Muscle of back (tissue), 11 donors: ENCODE results near the gene FHOD3. TPM values are rescaled to one million over a fixed set of nuclear protein-coding genes. Genes with fewer than 3 reads are reported as not detected.

Experiments
- DNase-seq, 3 donors: peaks; one replicate each; pipeline versions ENCODE4 v3.0.0 to v3.0.0-alpha.2; 2013
- polyA plus RNA-seq, 10 donors: library from polyadenylated mRNA; unstranded; fragments of 120-200 nt; gene quantifications; one replicate each; pipeline ENCODE4 v1.2.1, GENCODE V29; 2013; ENCODE audit not compliant: insufficient read length in 10 of 10

The FHOD3 gene
- polyA plus RNA-seq, 10 donors: 18.0 to 41.0 (median 31.1) TPM

DNA sequence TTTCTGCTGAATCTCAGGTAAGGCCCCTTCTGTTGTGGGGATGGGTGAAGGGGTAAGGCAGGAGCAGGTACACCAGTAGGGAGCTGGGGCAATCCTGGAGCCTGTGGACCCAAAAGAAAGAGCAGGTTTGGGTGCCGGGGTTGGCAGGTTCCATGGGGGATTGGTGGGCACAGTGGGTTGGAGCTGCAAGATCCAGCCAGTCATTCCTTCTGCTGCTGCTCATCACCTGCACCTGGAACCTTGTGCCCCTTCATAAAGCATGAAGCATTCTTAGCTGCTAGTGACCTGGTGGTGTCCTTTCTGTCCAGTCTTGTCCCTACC lies 24.9 kb downstream of the FHOD3 start:
- DNase-seq: no peak

DNA sequence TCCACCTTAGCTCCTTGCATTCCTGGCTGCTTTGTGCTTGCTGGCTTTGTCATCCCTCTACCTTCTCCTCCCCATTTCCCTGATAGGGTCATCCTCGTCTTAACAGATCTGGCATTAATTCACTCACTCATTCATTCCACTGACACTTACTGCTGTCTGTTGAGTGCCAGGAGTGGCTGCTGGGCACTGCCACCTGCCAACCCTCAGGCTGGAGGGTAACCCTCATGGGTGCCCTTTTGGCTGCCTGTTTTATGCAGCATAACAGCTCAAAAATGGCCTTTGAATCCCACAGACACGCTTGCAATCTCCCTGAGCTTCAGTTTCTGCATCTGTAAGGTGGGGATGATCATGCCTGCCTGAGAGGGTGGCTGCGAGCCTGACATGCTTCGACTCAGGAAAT lies 25.2 kb downstream of the FHOD3 start:
- DNase-seq: no peak

DNA sequence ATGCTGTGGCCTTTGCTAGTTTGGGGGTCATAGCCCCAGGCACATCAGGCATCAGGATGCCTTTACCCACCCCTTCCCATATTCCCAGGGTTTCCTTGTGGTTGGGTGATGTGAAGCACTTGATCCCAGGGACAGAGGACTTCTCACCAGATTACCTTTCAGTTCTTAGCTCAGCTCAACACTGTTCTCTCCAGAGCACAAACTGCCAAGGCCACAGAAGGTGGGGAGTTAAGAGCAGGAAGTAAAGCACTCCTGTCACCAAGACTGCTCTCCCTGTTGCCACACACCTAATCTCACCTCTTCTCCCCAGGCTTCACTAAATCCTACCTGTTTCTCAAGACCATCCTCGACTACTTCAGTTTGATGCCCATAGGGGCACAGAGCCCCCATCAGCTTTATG lies 25.9 kb downstream of the FHOD3 start:
- no peak for DNase-seq

DNA sequence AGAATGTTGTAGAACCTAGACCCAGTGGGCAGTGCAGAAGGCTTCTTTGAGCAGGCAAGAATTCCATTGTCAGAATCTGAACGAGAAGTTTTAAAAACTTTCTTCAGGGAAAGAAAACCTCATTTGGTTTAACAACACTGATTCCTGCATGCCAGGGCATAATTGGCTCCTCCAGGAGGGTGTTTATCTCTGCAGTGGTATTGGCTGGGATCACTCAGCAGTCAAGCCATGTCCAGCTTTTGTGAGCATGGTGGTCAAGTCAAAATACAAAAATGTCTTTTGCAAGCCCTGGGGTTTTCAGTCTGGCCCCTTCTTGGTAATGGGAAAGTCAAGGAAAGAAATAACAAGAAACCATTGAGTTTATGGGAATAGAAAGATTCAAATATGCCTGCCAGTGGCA lies 28.3 kb downstream of the FHOD3 start:
- no peak for DNase-seq

DNA sequence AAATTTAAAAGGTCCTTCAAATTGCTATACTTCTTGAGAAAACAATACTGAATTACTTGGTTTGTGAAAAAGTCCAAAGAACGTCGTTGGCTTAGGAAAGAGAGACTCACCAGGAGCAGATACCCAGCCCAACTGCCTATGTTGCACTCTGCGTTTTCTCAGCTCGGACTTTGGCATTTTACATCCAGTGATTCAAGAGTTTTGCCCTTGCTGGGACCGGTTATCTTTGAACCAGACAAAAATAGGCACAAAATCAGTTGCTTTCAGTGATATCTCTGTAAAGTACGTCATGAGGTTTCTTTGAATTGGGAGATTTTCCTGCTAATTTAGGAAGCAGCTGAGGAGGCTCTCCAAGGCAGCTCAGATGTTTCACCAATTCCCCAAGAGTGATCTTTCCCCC lies 29.3 kb downstream of the FHOD3 start:
- no peak for DNase-seq

DNA sequence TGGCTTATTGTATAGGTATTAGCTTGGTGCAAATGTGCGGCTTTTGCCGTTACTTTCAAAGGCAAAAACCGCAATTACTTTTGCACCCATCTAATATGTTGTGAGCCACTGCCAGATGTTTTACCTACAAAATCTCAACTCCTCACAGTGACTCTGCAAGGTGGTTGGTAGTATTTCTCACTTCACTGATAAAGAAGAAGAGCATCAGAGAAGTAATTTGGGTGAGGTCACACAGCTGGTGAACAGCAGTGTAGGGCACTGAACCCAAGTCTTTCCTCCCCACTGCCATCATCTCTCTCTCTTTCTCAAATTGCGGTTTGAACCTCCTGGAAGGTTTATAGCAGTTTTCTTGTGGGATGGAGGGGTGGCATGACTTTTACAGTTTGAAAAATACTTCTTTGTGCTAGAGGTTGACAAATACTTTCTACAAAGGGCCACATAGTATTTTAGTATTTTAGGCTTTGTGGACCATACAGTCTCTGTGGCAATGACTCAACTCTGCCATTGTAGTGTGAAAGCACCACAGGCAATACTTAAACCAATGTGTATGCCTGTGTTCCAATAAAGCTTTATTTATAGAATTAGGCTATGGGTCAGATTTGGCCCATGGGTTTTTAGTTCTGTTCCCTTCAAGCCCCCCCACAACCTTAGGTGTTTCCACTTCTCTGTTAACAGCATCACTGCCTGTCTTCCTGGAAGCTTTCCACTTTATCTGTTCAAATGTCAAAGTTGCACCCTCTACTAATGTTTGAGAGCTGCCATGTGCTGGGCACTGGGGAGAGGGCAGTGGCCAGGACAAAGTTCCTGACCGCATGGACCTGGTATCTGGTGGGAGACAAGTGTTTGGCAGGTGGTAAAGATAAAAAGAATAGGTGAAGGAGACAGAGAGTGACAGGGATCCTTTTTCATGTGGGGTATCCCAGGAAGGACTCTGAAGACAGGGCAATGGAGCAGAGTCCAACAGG lies 30.1 kb downstream of the FHOD3 start:
- DNase-seq: no peak

DNA sequence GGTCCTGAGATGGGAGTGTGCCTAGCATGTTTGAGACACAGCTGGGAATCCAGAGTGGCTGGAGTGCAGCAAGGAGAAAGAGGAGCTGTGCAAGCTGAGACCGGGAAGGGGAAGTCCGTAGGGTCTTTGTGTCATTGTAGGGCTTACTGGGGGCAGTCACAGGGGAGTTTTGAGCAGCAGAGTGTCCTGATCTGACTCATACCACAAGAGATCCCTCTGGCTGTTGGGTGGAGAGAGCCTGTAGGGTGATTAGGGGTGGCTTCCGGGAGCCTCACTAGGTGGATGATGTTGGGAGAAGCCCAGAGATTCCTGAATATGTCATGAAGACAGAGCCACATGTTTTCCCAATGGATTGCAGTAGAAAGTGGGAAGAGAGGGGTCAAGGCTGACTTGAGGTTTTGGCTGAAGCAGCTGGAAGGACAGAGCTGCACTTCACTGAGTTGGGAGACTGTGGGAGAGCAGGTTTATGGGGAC lies 30.9 kb downstream of the FHOD3 start:
- DNase-seq: no peak

DNA sequence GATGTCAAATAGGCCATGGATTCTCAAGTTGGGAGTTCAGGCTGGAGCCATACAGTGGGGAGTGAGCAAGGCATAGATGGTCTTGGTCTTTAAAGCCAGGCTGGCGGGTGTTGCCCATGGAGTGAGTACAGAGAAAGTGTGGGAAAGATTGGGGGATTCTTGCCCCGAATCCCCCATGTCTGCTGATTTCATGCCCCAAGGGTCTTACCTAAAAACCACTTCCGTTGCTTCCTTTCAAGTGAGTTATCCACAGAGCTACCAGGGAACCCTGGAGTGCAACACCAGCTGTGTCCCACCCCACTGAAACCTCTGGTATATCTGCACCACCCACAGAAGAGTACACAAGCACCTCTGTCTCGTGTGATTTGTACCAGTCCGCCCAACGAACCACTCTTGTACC lies 31.4 kb downstream of the FHOD3 start:
- DNase-seq: no peak

DNA sequence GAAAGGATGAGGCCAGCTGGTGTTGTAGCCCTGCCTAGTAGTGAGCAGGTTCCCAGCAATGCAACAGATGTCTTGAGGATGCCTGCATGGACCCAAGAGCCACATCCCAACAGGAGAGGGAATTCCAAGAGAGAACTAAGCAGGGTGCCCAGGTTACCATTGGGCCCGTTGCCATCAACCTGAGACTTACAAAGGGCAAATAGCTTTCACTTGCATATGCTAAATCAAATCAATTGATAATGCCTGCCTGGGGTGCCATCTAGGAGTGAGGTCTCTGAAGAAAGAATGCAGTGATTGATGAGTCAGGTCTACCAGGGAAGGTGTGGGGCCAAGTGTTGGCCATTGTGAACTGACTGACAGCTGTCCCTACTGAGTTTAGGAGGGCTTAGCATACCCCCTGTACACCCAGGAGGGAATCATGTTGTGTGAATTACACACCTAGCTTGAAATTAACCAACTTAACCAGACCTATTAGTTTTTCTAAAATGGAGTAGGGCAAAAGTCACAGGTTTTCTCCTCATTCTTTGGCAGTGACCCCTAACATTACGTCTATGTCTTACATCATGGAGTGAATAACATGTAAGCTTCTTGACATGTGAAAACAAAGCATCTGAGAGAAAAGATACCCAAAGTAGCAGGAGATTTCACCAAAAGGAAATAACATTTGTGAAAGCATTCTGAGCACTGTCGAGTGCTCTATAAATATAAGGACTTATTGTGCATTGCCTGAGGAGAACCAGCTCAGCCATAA lies 32.3 kb downstream of the FHOD3 start:
- DNase-seq: no peak

DNA sequence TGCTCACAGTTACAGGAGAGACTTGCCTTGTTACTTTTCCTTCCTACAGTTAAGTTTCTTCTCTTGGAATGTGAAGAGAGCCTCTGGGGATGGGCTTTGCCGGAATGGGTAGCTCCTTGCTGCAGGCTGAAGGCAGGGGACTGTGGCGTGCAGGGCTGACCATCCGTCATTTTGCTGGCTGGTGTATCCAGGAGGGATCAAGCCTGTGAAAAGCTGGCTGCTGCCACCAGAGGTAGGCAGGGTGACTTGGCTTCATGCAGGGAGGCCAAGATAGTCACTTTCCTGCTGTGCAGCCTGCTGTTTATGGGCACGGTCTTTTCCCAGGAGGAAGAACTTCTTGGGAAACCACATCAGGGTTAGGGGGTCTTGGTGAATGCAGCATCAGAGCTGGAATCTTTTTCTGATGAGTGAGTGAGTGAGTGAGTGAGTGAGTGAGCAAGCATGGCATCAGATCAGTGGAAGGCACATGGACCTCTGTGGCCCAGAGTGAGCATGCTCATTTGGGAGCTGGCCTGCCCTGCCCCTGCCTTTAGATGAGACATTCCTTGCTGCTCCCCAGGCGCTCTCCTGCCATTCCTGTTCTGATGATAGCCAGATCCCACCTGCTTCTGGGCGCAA lies 33.0 kb downstream of the FHOD3 start:
- DNase-seq: no peak

DNA sequence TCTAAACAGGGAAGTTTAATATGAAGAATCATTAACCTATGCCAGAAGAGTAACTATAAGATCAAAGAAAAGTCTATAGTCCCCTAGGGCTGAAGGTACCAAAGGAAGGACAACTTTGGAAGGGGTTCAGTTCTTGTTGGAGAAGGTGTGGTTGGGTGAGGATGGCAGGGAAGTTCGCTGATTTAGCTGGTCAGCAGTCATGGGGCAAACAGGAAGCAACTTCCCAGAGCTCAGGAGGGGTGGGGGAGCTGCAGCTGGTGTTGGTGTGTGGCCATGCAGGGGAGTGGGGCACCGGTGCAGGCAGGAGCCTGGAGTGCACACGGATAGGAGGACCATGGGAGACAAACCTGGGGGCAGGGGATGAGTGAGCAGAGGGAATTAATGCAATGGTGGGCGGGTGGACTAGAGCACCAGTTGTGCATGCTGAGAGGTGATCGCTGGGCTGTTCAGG lies 34.0 kb downstream of the FHOD3 start:
- DNase-seq: no peak

DNA sequence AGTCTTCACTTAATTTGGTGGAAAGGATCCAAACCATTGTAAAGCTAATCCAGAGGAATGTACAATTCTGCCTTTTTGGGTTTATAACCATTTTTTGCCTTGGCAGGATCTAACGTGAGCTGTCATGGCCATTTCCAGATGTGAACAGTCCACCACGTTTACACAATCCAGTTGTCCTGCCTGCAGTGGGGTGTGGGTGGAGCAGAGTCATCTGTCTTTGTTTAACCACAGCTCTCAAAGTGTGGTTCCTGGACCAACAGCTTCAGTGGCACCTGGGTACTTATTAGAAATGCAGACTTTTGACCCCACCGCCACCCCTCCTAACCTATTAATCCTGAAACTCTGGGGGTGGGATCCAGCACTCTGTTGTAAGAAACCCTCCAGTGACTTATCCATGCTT lies 35.9 kb downstream of the FHOD3 start:
- DNase-seq: peak in 1 of 3 donors; percentile 35

DNA sequence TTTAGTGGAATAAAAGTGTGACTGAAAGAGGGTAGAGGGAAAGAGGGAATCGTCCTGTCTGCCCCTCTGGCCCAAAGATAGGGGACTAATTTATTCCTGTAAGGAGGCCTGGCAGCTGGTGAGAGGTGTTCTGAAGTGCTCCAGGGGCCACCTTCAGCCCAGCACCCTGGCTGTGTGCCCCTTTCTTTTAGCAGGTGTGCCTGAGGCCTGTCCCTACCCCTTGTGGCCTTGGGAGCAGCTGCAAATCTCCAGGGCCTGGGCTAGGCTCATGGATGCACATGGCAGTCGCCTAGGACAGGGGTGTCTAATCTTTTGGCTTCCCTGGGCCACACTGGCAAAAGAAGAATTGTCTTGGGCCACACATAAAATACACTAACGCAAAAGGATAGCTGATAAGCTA lies 37.3 kb downstream of the FHOD3 start:
- no peak for DNase-seq

DNA sequence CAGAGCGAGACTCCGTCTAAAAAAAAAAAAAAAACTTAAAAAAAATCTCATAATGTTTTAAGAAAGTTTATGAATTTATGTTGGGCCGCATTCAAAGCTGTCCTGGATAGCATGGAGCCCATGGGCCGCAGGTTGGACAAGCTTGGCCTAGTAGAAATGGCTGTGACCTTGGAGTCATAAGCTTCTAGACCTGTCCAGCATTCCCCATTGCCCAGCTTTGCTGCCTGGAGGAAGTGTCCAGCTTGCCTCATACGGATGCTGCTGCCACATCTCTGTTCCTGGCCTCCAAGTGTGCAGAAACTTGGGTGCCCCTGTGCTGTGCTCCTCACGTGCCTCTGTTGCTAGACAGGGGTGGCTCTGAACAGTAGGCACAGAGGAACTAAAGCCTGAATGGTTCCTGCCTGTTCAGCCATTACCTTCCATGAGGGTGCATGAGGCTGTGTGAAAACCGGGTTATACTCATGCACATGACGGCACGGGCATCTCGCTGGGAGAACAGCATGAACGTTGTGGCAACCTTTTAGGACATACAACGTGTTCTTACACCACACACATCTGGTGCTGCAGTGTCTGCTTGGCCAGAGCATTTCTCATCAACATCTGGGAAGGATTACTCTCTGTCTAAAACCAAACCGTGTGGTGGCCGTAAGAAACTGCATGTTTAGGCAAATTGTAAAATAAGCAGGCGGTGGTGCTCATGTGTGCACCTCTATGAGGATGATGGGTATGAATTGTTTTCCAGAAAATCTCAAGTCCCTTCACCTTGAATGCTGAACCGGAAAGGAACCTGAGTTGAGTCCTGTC lies 38.2 kb downstream of the FHOD3 start:
- DNase-seq: peak in 2 of 3 donors; percentile 27 to 63

DNA sequence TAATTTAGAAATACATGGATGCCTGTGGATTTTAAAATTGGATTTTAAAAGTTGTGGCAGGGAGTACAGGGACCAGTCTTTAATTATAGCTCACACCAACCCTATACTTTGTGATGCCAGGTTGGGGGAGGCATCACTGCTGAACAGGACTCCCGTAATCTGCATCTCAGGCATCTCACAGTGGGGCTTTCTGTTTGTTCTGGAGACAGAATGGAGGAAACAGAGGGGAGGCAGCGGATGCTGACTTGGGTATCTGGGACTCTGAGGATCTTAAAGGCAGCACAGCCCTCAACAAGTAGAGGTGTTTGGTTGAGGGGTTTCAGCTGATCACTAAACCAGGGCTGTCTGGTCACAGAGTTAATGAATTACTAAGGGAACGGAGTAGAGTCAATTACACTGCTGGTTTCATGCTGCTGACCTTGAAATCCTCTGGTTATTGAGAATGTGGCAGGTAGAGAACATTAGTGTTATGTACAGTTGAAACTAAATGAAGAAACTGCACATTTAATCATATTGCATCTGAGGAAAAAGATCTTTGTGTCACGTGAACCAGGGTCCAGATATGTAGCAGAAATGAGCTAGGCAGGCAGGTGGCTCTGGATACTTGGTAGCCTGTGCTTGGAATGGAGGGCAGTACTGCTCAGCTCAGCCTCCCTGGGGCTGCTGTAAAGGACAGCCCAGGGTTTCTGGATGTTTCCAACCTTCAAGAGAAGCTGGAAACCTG lies 40.3 kb downstream of the FHOD3 start:
- DNase-seq: no peak

DNA sequence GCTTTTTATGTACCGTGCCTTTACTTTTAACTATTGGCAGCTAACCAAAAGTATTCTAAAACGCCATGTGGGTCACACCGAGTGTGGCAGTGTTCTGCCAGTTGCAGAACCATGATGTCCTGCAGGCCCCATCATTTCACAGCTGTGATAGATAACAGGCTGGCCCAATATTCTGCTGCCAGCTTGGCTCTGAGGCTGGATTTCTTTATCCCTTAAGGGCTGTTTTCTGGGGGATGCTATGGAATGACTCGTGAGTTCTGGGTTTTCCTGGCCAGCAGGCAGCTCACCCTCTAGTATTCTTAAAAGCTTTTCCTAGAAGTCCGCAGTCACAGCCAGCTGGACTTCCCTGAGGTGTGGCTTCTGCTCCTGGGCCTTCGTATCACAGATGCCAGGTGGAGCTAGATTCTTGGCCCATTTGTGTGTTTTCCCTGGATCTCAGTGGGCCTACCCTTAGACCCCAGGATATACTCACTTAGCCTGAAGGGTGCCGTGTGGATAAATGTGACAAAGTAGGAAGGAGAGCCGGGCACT lies 41.0 kb downstream of the FHOD3 start:
- no peak for DNase-seq

DNA sequence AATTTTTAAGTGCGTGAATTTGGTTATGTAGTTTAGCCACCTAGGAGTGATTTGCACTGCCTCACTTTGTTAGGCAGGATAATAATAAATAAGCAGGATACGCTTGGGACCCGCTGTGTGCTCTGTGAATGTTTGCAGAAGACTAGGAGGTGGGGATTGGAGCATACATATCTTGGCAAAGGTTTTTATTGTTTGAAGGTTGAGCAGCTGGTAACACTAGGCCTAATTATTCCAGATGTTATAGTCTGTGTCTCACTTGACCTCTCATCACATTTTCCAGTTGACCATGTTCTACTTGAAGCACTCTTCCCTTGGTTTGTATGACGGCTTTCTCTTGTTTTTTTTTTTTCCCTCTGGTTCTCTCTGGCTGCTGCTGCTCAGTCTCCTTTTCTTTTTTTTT lies 42.7 kb downstream of the FHOD3 start:
- peak; percentile 45 to 75 (median 57) for DNase-seq

DNA sequence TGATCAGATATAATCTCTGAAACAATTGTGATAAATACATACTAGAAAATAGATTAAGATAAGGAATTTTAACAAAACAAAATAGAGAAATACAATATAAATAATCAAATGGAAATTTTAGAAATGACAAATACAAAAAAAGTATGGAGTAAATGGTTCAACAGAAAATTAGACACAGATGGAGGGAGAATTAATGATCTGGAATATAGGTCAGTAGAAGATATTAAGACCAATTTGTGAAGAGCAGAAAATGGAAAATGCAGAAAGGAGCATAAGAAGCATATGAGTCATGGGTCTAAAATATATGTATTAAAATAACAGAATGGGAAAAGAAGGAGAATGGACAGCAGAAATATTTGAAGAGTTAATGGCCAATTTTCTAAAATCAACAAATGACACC lies 44.4 kb downstream of the FHOD3 start:
- no peak for DNase-seq

DNA sequence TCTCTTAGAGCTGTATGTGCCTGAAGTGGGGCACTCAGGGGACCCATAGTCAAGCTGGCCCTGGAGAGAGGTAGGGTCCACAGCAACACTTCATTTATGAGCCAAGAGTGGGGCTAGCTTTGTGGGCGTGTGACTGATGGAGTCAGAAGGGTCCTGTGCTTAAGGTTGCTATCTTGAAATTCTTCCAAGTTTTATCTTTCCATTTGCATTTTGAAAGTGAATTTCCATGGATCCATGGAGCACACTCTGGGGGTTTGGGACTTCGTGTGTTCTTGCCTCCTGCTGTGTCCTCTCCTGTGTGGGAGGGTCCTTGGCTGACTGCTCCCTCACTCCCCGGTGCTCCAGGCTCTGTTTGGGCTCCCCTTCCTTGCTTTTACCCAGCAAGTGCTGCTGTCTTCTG lies 50.8 kb downstream of the FHOD3 start:
- DNase-seq: no peak

DNA sequence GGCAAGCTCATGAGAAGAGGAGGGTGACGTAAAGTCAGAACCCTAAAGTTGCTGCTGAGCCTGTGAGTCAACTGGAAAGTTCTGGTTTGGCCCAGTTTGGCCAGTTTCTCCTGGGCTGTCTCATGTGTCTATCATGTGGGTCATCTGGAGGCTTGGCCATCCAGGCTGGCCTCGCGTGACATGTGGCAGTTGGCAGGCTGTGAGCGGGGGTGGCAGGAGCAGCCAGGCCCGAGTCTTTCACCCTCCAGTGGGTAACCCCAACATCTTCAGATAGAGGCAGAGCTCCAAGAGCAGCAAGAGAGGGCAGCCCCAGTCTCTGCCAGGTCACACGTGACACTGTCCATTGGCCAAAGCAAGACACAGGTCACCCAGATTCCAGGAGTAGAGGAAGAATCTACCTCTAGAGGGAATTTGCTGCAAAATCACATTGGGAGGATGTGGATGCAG lies 51.5 kb downstream of the FHOD3 start:
- DNase-seq: no peak

DNA sequence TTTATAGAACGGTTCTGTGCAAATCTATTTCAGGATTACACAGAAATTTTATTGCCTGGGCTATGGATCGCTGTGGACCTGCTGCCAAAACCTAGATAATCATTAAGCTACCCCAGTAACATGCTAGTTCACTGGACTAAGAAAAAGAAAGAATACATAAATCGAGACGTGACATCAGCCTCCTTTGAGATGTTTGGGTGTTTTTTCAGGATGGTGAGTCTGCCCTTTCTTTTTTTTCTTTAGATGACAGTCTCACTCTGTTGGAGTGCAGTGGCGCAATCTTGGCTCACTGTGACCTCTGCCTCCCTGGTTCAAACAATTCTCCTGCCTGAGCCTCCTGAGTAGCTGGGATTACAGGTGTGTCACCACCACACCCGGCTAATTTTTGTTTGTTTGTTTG lies 52.0 kb downstream of the FHOD3 start:
- DNase-seq: no peak
